GM12878 (cell line): Measurements from ENCODE around the gene ZBTB4. TPM values are rescaled to one million over a fixed set of nuclear protein-coding genes. Genes with fewer than 3 reads are reported as not detected.

Experiments
- ATAC-seq: fragments of 200-7000 bp; cut with Tn5 transposase; 3 replicates; pipeline ENCODE4 v1.9.1; 2020; ENCODE audit warnings: mild to moderate bottlenecking, moderate library complexity
- BruUV-seq: library from RNA; stranded (reverse); fragments of 400-500 nt; replicated peaks from 2 replicates; lab custom pipeline; 2021; lab: Mats Ljungman, UMichigan
- CTCF ChIA-PET: fragments of 300-600 bp; sonication (Branson Sonifier 250); formaldehyde crosslinking; extraction: SDS; loops from one replicate; lab custom pipeline; 2021; ENCODE audit warnings: inconsistent platforms; lab: Yijun Ruan, JAX
- POLR2A ChIA-PET: fragments of 350-600 bp; formaldehyde crosslinking; extraction: SDS; loops from one replicate; lab custom pipeline; 2021; ENCODE audit warnings: inconsistent platforms; lab: Charles Lee
- RAD21 ChIA-PET: fragments of 300-600 bp; sonication (Branson Sonifier 250); formaldehyde crosslinking; loops from one replicate; lab custom pipeline; 2023; ENCODE audit warnings: antibody characterized with exemption; ENCODE audit not compliant: unreplicated experiment; lab: Charles Lee
- SMC1A ChIA-PET: fragments of 300-600 bp; sonication (Branson Sonifier 250); formaldehyde crosslinking; loops from one replicate; lab custom pipeline; 2023; ENCODE audit not compliant: unreplicated experiment, uncharacterized antibody; lab: Charles Lee
- DNase-seq: peaks from one replicate; pipeline ENCODE4 v3.0.0-alpha.2; 2011; ENCODE audit warnings: low read depth, low spot score
- FAIRE-seq: peaks from 3 replicates; lab custom pipeline; 2011; peaks lifted over from hg19 to GRCh38; lab: Jason Lieb, UNC
- H2AFZ ChIP-seq: 2 replicates; pipeline ENCODE4 v1.6.0; 2011; ENCODE audit warnings: low read depth, low read length, control low read depth; ENCODE audit not compliant: control insufficient read depth
- H3K27ac ChIP-seq: 2 replicates; pipeline ENCODE4 v1.5.1; 2011; ENCODE audit warnings: control low read depth; ENCODE audit not compliant: control insufficient read depth, insufficient read depth
- H3K27me3 ChIP-seq, 2 experiments: replicated peaks in 1 of 2; 2 replicates each; pipeline versions ENCODE4 v1.6.0 to v1.6.1; 2011; ENCODE audit warnings: low read length in 1 of 2; ENCODE audit not compliant: control insufficient read depth in 2 of 2, insufficient read depth in 2 of 2
- H3K36me3 ChIP-seq, 2 experiments: 2 replicates each; pipeline ENCODE4 v1.5.1; 2011; ENCODE audit warnings: low read length in 1 of 2; ENCODE audit not compliant: control insufficient read depth in 2 of 2, insufficient read depth in 2 of 2
- H3K4me1 ChIP-seq: 2 replicates; pipeline ENCODE4 v1.6.1; 2011; ENCODE audit warnings: mild to moderate bottlenecking, low read length, moderate library complexity, mixed read lengths; ENCODE audit not compliant: control insufficient read depth, insufficient read depth
- H3K4me2 ChIP-seq: 2 replicates; pipeline ENCODE4 v1.6.0; 2011; ENCODE audit warnings: control low read depth; ENCODE audit not compliant: control insufficient read depth, insufficient read depth
- H3K4me3 ChIP-seq: fragments of 200-600 bp; sonication (generic); 2 replicates; pipeline ENCODE4 v1.5.1; 2016
- H3K79me2 ChIP-seq: 2 replicates; pipeline ENCODE4 v1.6.0; 2011; ENCODE audit warnings: low read length; ENCODE audit not compliant: control insufficient read depth, insufficient read depth
- H3K9ac ChIP-seq: 2 replicates; pipeline ENCODE4 v1.8.0; 2011; ENCODE audit warnings: low read length, control low read depth, mixed read lengths; ENCODE audit not compliant: control insufficient read depth, insufficient read depth
- H3K9me3 ChIP-seq: replicated peaks from 3 replicates; pipeline ENCODE4 v1.5.1; 2011; ENCODE audit warnings: mild to moderate bottlenecking, low read length; ENCODE audit not compliant: control insufficient read depth, insufficient read depth
- H4K20me1 ChIP-seq: 2 replicates; pipeline ENCODE4 v1.6.0; 2011; ENCODE audit not compliant: control insufficient read depth, insufficient read depth
- CHD2 ChIP-seq: IDR thresholded peaks from 2 replicates; pipeline ENCODE4 v1.6.1; 2011; ENCODE audit warnings: low read depth, low read length, improper control_type of control experiment, borderline replicate concordance
- CHD4 ChIP-seq: fragments of 200-600 bp; sonication (generic); IDR thresholded peaks from 2 replicates; pipeline ENCODE4 v1.6.1; 2016; ENCODE audit warnings: mild to moderate bottlenecking
- EGR1 ChIP-seq, 2 experiments: IDR thresholded peaks; 1 replicate in 1 of 2; 2 replicates in 1 of 2; pipeline ENCODE4 v1.6.1; 2011 to 2012; ENCODE audit warnings: low read depth in 2 of 2, low read length in 2 of 2, borderline replicate concordance in 1 of 2, mild to moderate bottlenecking in 1 of 2, moderate library complexity in 1 of 2
- ESRRA ChIP-seq: IDR thresholded peaks from 2 replicates; pipeline ENCODE4 v1.6.1; 2012; ENCODE audit warnings: mild to moderate bottlenecking, low read length, improper control_type of control experiment
- NFYB ChIP-seq: IDR thresholded peaks from 2 replicates; pipeline ENCODE4 v1.6.1; 2011; ENCODE audit warnings: low read depth, mild to moderate bottlenecking, low read length, improper control_type of control experiment, moderate library complexity; ENCODE audit not compliant: insufficient read depth
- POLR2AphosphoS2 ChIP-seq: IDR thresholded peaks from 2 replicates; pipeline ENCODE4 v1.6.1; 2011; ENCODE audit warnings: low read depth, mild to moderate bottlenecking, low read length, improper control_type of control experiment, moderate library complexity
- POLR2AphosphoS5 ChIP-seq: IDR thresholded peaks from 2 replicates; pipeline ENCODE4 v1.6.1; 2011; ENCODE audit warnings: mild to moderate bottlenecking, low read length, inconsistent platforms
- RCOR1 ChIP-seq: conservative IDR thresholded peaks from 2 replicates; pipeline ENCODE4 v1.6.1; 2012; ENCODE audit warnings: low read depth, low read length, improper control_type of control experiment
- ZNF384 ChIP-seq: IDR thresholded peaks from 2 replicates; pipeline ENCODE4 v1.6.1; 2012; ENCODE audit warnings: low read depth, mild to moderate bottlenecking, low read length, improper control_type of control experiment, borderline replicate concordance
- WGBS: methylation state at CpG from one replicate; pipeline ENCODE4 v1.1.6; 2016; ENCODE audit warnings: low lambda C conversion rate; ENCODE audit not compliant: insufficient replicate concordance, insufficient coverage; ENCODE audit errors: missing lambda C conversion rate; 5-methylcytosine and 5-hydroxymethylcytosine counted together
- in situ Hi-C: fragments of 300-500 bp; cut with MboI; formaldehyde crosslinking; loops from 9 replicates; pipeline ENCODE4 v1.14.3; 2018; ENCODE audit warnings: mixed read lengths
- intact Hi-C: fragments of 100-400 bp; cut with micrococcal nuclease; formaldehyde crosslinking; loops from one replicate; pipeline ENCODE4 v1.14.2; 2022; ENCODE audit not compliant: unreplicated experiment
- polyA plus RNA-seq, 11 experiments: library from polyadenylated mRNA; depleted of rRNA in 4 of 11; unstranded in 6 of 11; stranded (reverse) in 5 of 11; fragments of >200 nt; fragmentation: Nextera tagmentation in 4 of 11; fragmentation: Illumina TruSeq in 1 of 11; extraction: Ambion mirVana in 4 of 11; extraction: Trizol in 1 of 11; gene quantifications; 1 replicate in 1 of 11; 2 replicates in 10 of 11; pipeline versions ENCODE4 v1.2.1 to v1.2.3, GENCODE V29; 2011 to 2016; ENCODE audit warnings: inconsistent platforms in 2 of 11, missing spikeins in 2 of 11, low read depth in 1 of 11
- total RNA-seq, 4 experiments: library from RNA; depleted of rRNA in 3 of 4; stranded (reverse); fragments of >200 nt in 3 of 4; fragmentation: Illumina TruSeq in 1 of 4; extraction: Trizol in 1 of 4; gene quantifications; 2 replicates each; pipeline versions ENCODE4 v1.2.1 to v1.2.3, GENCODE V29; 2013 to 2021
- TF ChIP-seq, protein P1 (sequence below): IDR thresholded peaks from 2 replicates; pipeline ENCODE4 v1.6.1; 2012; ENCODE audit warnings: low read depth, low read length, improper control_type of control experiment
- TF ChIP-seq, protein P2 (sequence below): fragments of 450-650 bp; IDR thresholded peaks from 2 replicates; pipeline ENCODE4 v1.6.1; 2018; ENCODE audit warnings: mild to moderate bottlenecking, low read depth, moderate library complexity; ENCODE audit not compliant: partially characterized antibody
- TF ChIP-seq, protein P3 (sequence below): fragments of 450-650 bp; IDR thresholded peaks from 2 replicates; pipeline ENCODE4 v1.6.1; 2014; ENCODE audit warnings: mild to moderate bottlenecking
- TF ChIP-seq, protein P4 (sequence below): IDR thresholded peaks from 2 replicates; pipeline ENCODE4 v1.6.1; 2011; ENCODE audit warnings: low read depth, low read length, improper control_type of control experiment, borderline replicate concordance

The ZBTB4 gene
- total and polyA plus RNA-seq, 10 of the 15 experiments (the other 5 are each of a cell fraction or from before 2014, with no cell fraction given): 2.0 to 14.9 (median 6.9) TPM

DNA sequence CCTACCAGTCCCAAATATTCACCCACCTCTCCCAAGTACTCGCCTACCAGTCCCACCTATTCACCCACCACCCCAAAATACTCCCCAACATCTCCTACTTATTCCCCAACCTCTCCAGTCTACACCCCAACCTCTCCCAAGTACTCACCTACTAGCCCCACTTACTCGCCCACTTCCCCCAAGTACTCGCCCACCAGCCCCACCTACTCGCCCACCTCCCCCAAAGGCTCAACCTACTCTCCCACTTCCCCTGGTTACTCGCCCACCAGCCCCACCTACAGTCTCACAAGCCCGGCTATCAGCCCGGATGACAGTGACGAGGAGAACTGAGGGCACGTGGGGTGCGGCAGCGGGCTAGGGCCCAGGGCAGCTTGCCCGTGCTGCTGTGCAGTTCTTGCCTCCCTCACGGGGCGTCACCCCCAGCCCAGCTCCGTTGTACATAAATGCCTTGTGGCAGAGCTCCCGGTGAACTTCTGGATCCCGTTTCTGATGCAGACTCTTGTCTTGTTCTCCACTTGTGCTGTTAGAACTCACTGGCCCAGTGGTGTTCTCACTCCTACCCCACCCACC is 34.5 kb upstream of the ZBTB4 start:
- in situ Hi-C loops: no loop called here
- BruUV-seq: TSS peak; percentile 74
- Histone ChIP-seq H3K4me1 (no peaks in the 10 kb centered on the region), H3K27me3 (no peaks in the 10 kb centered on the region), H4K20me1 (no peaks in the 10 kb centered on the region), H3K36me3 (peaks cover 16 to 32% of the 10 kb centered on the region in 2 experiments; a peak in 3 of 4 replicates), H3K27ac (no peak overlapping the region), H3K79me2 (no peaks in the 10 kb centered on the region), H3K4me2 (no peak overlapping the region), H3K4me3 (no peak overlapping the region), H3K9ac (no peak overlapping the region), H3K9me3 (no peaks in the 10 kb centered on the region), H2AFZ (no peak overlapping the region)
- RAD21 ChIA-PET: interaction anchor here (0.6 to 4.1 kb wide), 8 partner anchors 9 to 173 kb away, joined by 3 to 84 read pairs (median 4); partner anchors contain the start of genes SENP3, TMEM102, TNFSF13 and TP53
- CTCF ChIA-PET: interaction anchor here (0.6 to 4.4 kb wide), 37 partner anchors 9 to 203 kb away, joined by 3 to 145 read pairs (median 4); partner anchors contain the start of genes FGF11, FXR2, SAT2 and SENP3
- no peak for TF ChIP-seq CHD2
- no peak for TF ChIP-seq RCOR1
- TF ChIP-seq, protein P1, sequence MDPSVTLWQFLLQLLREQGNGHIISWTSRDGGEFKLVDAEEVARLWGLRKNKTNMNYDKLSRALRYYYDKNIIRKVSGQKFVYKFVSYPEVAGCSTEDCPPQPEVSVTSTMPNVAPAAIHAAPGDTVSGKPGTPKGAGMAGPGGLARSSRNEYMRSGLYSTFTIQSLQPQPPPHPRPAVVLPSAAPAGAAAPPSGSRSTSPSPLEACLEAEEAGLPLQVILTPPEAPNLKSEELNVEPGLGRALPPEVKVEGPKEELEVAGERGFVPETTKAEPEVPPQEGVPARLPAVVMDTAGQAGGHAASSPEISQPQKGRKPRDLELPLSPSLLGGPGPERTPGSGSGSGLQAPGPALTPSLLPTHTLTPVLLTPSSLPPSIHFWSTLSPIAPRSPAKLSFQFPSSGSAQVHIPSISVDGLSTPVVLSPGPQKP: no peak
- TF ChIP-seq ESRRA: no peak
- TF ChIP-seq EGR1 (IDR thresholded peaks at IDR 0.05; ENCODE audit: borderline replicate concordance in 1 of 2, low read depth in 2 of 2, low read length in 2 of 2): no peak
- TF ChIP-seq NFYB: no peak
- TF ChIP-seq POLR2AphosphoS2: no peak
- TF ChIP-seq, protein P2, sequence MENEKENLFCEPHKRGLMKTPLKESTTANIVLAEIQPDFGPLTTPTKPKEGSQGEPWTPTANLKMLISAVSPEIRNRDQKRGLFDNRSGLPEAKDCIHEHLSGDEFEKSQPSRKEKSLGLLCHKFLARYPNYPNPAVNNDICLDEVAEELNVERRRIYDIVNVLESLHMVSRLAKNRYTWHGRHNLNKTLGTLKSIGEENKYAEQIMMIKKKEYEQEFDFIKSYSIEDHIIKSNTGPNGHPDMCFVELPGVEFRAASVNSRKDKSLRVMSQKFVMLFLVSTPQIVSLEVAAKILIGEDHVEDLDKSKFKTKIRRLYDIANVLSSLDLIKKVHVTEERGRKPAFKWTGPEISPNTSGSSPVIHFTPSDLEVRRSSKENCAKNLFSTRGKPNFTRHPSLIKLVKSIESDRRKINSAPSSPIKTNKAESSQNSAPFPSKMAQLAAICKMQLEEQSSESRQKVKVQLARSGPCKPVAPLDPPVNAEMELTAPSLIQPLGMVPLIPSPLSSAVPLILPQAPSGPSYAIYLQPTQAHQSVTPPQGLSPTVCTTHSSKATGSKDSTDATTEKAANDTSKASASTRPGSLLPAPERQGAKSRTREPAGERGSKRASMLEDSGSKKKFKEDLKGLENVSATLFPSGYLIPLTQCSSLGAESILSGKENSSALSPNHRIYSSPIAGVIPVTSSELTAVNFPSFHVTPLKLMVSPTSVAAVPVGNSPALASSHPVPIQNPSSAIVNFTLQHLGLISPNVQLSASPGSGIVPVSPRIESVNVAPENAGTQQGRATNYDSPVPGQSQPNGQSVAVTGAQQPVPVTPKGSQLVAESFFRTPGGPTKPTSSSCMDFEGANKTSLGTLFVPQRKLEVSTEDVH: no peak
- TF ChIP-seq, protein P3, sequence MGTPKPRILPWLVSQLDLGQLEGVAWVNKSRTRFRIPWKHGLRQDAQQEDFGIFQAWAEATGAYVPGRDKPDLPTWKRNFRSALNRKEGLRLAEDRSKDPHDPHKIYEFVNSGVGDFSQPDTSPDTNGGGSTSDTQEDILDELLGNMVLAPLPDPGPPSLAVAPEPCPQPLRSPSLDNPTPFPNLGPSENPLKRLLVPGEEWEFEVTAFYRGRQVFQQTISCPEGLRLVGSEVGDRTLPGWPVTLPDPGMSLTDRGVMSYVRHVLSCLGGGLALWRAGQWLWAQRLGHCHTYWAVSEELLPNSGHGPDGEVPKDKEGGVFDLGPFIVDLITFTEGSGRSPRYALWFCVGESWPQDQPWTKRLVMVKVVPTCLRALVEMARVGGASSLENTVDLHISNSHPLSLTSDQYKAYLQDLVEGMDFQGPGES: no peak
- TF ChIP-seq CHD4: no peak
- TF ChIP-seq ZNF384: no peak
- TF ChIP-seq, protein P4, sequence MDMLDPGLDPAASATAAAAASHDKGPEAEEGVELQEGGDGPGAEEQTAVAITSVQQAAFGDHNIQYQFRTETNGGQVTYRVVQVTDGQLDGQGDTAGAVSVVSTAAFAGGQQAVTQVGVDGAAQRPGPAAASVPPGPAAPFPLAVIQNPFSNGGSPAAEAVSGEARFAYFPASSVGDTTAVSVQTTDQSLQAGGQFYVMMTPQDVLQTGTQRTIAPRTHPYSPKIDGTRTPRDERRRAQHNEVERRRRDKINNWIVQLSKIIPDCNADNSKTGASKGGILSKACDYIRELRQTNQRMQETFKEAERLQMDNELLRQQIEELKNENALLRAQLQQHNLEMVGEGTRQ: no peak
- TF ChIP-seq POLR2AphosphoS5: no peak
- no peak for FAIRE-seq
- SMC1A ChIA-PET: interaction anchor here (0.6 to 4.2 kb wide), 16 partner anchors 9 to 174 kb away, joined by 3 to 67 read pairs (median 4); partner anchors contain the start of genes SENP3, TNFSF13, TP53 and WRAP53
- intact Hi-C loops: loop anchor here (1.0 kb wide), 1 partner anchor 47 kb away; the partner anchor contains the start of gene SENP3
- no peak for DNase-seq
- WGBS: 73% methylated on average over 16 of the region's 17 CpGs
- no peak for ATAC-seq
- POLR2A ChIA-PET: interaction anchor here (0.6 to 3.9 kb wide), 2 partner anchors 46 to 60 kb away, joined by 3 to 36 read pairs; partner anchors contain the start of gene TNFSF13
